A673 (cell line): Measurements from ENCODE around the gene KIF5A.

Experiments
- EZH2 ChIP-seq: fragments of 200-600 bp; sonication (generic); IDR thresholded peaks from 2 replicates; pipeline ENCODE4 v1.6.1; 2017; ENCODE audit warnings: borderline replicate concordance, low read depth, mild to moderate bottlenecking, mixed read lengths, antibody characterized with exemption, low read length; ENCODE audit not compliant: poor library complexity, severe bottlenecking
- TF ChIP-seq, protein P1 (sequence below): fragments of 300-800, 200-600 bp; sonication (generic); conservative IDR thresholded peaks from 2 replicates; pipeline ENCODE4 v1.5.1; 2017; ENCODE audit warnings: low read depth, mild to moderate bottlenecking, antibody characterized with exemption, low read length, moderate library complexity, mixed read lengths

DNA sequence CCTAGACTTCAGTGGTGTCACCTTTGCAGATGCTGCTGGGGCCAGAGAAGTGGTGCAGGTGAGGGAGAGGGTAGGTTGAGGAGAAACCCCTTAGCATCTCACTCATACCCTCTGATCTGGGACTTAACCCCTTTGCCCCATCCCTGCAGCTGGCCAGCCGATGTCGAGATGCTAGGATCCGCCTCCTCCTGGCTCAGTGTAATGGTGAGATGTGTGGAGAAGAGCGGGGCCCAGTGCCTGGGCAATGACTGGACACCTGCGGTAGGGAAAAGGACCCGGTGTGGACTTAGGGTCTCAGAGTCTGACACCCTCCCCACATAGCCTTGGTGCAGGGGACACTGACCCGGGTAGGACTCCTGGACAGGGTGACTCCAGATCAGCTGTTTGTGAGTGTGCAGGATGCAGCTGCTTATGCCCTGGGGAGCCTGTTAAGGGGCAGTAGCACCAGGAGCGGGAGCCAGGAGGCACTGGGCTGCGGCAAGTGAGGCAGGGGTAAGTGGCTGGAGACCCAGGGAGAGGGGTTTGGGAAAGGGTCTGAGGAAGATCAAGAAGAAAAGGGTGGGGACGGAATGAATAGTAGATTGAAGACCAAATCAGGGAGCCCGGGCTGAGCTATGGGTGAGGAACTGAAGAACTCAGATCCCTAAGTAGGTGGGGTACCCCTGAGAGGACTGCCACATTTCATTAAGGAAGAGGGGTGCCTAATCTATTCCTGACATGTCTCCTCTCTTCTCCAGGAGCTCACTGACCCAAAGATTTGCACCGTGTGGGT, 75.6 kb downstream of the KIF5A start:
- TF ChIP-seq, protein P1, sequence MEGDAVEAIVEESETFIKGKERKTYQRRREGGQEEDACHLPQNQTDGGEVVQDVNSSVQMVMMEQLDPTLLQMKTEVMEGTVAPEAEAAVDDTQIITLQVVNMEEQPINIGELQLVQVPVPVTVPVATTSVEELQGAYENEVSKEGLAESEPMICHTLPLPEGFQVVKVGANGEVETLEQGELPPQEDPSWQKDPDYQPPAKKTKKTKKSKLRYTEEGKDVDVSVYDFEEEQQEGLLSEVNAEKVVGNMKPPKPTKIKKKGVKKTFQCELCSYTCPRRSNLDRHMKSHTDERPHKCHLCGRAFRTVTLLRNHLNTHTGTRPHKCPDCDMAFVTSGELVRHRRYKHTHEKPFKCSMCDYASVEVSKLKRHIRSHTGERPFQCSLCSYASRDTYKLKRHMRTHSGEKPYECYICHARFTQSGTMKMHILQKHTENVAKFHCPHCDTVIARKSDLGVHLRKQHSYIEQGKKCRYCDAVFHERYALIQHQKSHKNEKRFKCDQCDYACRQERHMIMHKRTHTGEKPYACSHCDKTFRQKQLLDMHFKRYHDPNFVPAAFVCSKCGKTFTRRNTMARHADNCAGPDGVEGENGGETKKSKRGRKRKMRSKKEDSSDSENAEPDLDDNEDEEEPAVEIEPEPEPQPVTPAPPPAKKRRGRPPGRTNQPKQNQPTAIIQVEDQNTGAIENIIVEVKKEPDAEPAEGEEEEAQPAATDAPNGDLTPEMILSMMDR: no peak
- TF ChIP-seq EZH2: no peak
